Measurements from ENCODE around the gene ELK3.

- no peak for TF ChIP-seq ZBTB7A (tag by site-specific recombination; IDR thresholded peaks at IDR 0.05; ENCODE audit: low read depth)
- TF ChIP-seq CTCF (tag by site-specific recombination; IDR thresholded peaks at IDR 0.05), result no peak
- TF ChIP-seq ZNF274 (IDR thresholded peaks at IDR 0.05; ENCODE audit: low read length), result no peak
- no peak for TF ChIP-seq ZNF274 (tag by site-specific recombination; IDR thresholded peaks at IDR 0.05; ENCODE audit: borderline replicate concordance)
- no peak for TF ChIP-seq REST (tag by site-specific recombination; IDR thresholded peaks at IDR 0.05)
- no peak for TF ChIP-seq ZNF777 (tag by site-specific recombination; IDR thresholded peaks at IDR 0.05; ENCODE audit: borderline replicate concordance)
- no peak for TF ChIP-seq SETDB1 (IDR thresholded peaks at IDR 0.05; ENCODE audit: insufficient read length, low read length)
Measured at GRCh38 chr12:96237035-96237434, 42.9 kb downstream of the ELK3 start.

All from HEK293 (cell line).